IMR-90 (cell line): Measurements from ENCODE around the gene MS4A15. TPM values are rescaled to one million over a fixed set of nuclear protein-coding genes. Genes with fewer than 3 reads are reported as not detected.

Experiments
- ATAC-seq: fragments of 200-7000 bp; cut with Tn5 transposase; 2 replicates; pipeline ENCODE4 v1.9.1; 2020; ENCODE audit warnings: low read depth, mild to moderate bottlenecking, moderate library complexity
- BruUV-seq: library from RNA; stranded (reverse); fragments of 400-500 nt; replicated peaks from 2 replicates; lab custom pipeline; 2021; lab: Mats Ljungman, UMichigan
- CTCF ChIA-PET: fragments of 300-600 bp; formaldehyde crosslinking; extraction: SDS; loops from one replicate; lab custom pipeline; 2021; ENCODE audit warnings: antibody characterized with exemption; lab: Yijun Ruan, JAX
- POLR2A ChIA-PET: fragments of 300-600 bp; sonication (Branson Sonifier 250); formaldehyde crosslinking; loops from one replicate; lab custom pipeline; 2022; ENCODE audit warnings: antibody characterized with exemption; ENCODE audit not compliant: unreplicated experiment; lab: Charles Lee
- DNase-seq: peaks from one replicate; pipeline ENCODE4 v3.0.0; 2013
- H2AFZ ChIP-seq: replicated peaks from 2 replicates; pipeline ENCODE3; 2013; ENCODE audit warnings: low read length, mild to moderate bottlenecking; ENCODE audit not compliant: poor library complexity
- H2AK5ac ChIP-seq: 2 replicates; pipeline ENCODE4 v1.6.1; 2013; ENCODE audit warnings: low read depth, low read length, inconsistent platforms
- H2AK9ac ChIP-seq: replicated peaks from 2 replicates; pipeline ENCODE3; 2013; ENCODE audit warnings: mild to moderate bottlenecking, low read depth, low read length, moderate library complexity; ENCODE audit not compliant: poor library complexity
- H2BK120ac ChIP-seq: 2 replicates; pipeline ENCODE4 v1.6.1; 2013; ENCODE audit warnings: low read depth, low read length, inconsistent platforms
- H2BK15ac ChIP-seq: 3 replicates; pipeline ENCODE4 v1.6.1; 2013; ENCODE audit warnings: low read depth, low read length, inconsistent platforms
- H2BK20ac ChIP-seq: 2 replicates; pipeline ENCODE4 v1.6.1; 2013; ENCODE audit warnings: low read depth, mild to moderate bottlenecking, inconsistent platforms, low read length, moderate library complexity
- H2BK5ac ChIP-seq: 2 replicates; pipeline ENCODE4 v1.6.1; 2013; ENCODE audit warnings: mild to moderate bottlenecking, low read depth, low read length, inconsistent platforms; ENCODE audit not compliant: poor library complexity, severe bottlenecking
- H3K14ac ChIP-seq: replicated peaks from 2 replicates; pipeline ENCODE4 v1.6.1; 2013; ENCODE audit warnings: low read depth, low read length, inconsistent platforms
- H3K18ac ChIP-seq: 2 replicates; pipeline ENCODE4 v1.6.1; 2013; ENCODE audit warnings: low read depth, low read length, control low read depth
- H3K23ac ChIP-seq: 2 replicates; pipeline ENCODE4 v1.6.1; 2013; ENCODE audit warnings: low read depth, low read length, inconsistent platforms
- H3K27ac ChIP-seq: 2 replicates; pipeline ENCODE4 v1.5.1; 2013; ENCODE audit warnings: mild to moderate bottlenecking, control low read depth, low read length; ENCODE audit not compliant: insufficient read depth
- H3K27me3 ChIP-seq: 2 replicates; pipeline ENCODE4 v1.6.1; 2013; ENCODE audit warnings: low read length; ENCODE audit not compliant: control insufficient read depth, insufficient read depth
- H3K36me3 ChIP-seq: 2 replicates; pipeline ENCODE4 v1.6.1; 2013; ENCODE audit warnings: low read length, mixed read lengths; ENCODE audit not compliant: control insufficient read depth, insufficient read depth
- H3K4ac ChIP-seq: 2 replicates; pipeline ENCODE4 v1.6.1; 2013; ENCODE audit warnings: low read depth, low read length, inconsistent platforms
- H3K4me1 ChIP-seq: 2 replicates; pipeline ENCODE4 v1.6.1; 2013; ENCODE audit warnings: low read length, mixed read lengths; ENCODE audit not compliant: control insufficient read depth, insufficient read depth
- H3K4me2 ChIP-seq: 2 replicates; pipeline ENCODE4 v1.6.1; 2013; ENCODE audit warnings: low read depth, mild to moderate bottlenecking, control low read depth, low read length, moderate library complexity
- H3K4me3 ChIP-seq: 2 replicates; pipeline ENCODE4 v1.5.1; 2013; ENCODE audit warnings: low read depth, mild to moderate bottlenecking, control low read depth, low read length, moderate library complexity; ENCODE audit not compliant: insufficient read depth
- H3K56ac ChIP-seq: 2 replicates; pipeline ENCODE4 v1.6.1; 2013; ENCODE audit warnings: low read length, inconsistent platforms; ENCODE audit not compliant: insufficient read depth; ENCODE audit errors: extremely low read depth
- H3K79me1 ChIP-seq, 2 experiments: 2 replicates each; pipeline ENCODE4 v1.6.1; 2013; ENCODE audit warnings: low read length in 2 of 2, inconsistent platforms in 1 of 2, low read depth in 1 of 2
- H3K9ac ChIP-seq: 2 replicates; pipeline ENCODE4 v1.6.1; 2013; ENCODE audit warnings: low read depth, low read length, control low read depth
- H3K9me1 ChIP-seq: 2 replicates; pipeline ENCODE4 v1.6.1; 2013; ENCODE audit warnings: low read length, inconsistent platforms; ENCODE audit not compliant: insufficient read depth
- H3K9me3 ChIP-seq: 2 replicates; pipeline ENCODE4 v1.6.1; 2013; ENCODE audit warnings: low read length; ENCODE audit not compliant: control insufficient read depth, insufficient read depth
- H4K20me1 ChIP-seq: 2 replicates; pipeline ENCODE4 v1.6.1; 2013; ENCODE audit warnings: low read length, inconsistent platforms; ENCODE audit not compliant: insufficient read depth
- H4K5ac ChIP-seq: 2 replicates; pipeline ENCODE4 v1.6.1; 2013; ENCODE audit warnings: mild to moderate bottlenecking, low read depth, low read length, control low read depth
- H4K8ac ChIP-seq, 2 experiments: 2 replicates each; pipeline ENCODE4 v1.6.1; 2013; ENCODE audit warnings: low read depth in 2 of 2, low read length in 2 of 2, control low read depth in 1 of 2, inconsistent platforms in 1 of 2
- H4K91ac ChIP-seq: 2 replicates; pipeline ENCODE4 v1.6.1; 2013; ENCODE audit warnings: low read depth, low read length, inconsistent platforms; ENCODE audit not compliant: insufficient read depth
- BHLHE40 ChIP-seq: fragments of 150-350 bp; IDR thresholded peaks from 2 replicates; pipeline ENCODE4 v1.6.1; 2016; ENCODE audit warnings: mild to moderate bottlenecking, low read depth, low read length
- CEBPB ChIP-seq: IDR thresholded peaks from 2 replicates; pipeline ENCODE4 v1.6.1; 2012; ENCODE audit warnings: low read depth, low read length, improper control_type of control experiment
- CHD1 ChIP-seq: IDR thresholded peaks from 2 replicates; pipeline ENCODE4 v1.6.1; 2012; ENCODE audit warnings: low read depth, low read length, improper control_type of control experiment
- CTCF ChIP-seq: conservative IDR thresholded peaks from 2 replicates; pipeline ENCODE4 v1.5.1; 2012; ENCODE audit warnings: mild to moderate bottlenecking, low read depth, low read length, improper control_type of control experiment
- ELK1 ChIP-seq: fragments of 150-350 bp; IDR thresholded peaks from 2 replicates; pipeline ENCODE4 v1.6.1; 2016; ENCODE audit warnings: low read depth, mild to moderate bottlenecking, low read length, moderate library complexity, borderline replicate concordance
- FOS ChIP-seq: fragments of 150-350 bp; IDR thresholded peaks from 2 replicates; pipeline ENCODE4 v1.6.1; 2016; ENCODE audit warnings: low read depth, low read length
- MAFK ChIP-seq: IDR thresholded peaks from 2 replicates; pipeline ENCODE4 v1.6.1; 2012; ENCODE audit warnings: low read depth, low read length, improper control_type of control experiment
- MAZ ChIP-seq: IDR thresholded peaks from 2 replicates; pipeline ENCODE4 v1.6.1; 2012; ENCODE audit warnings: low read depth, mild to moderate bottlenecking, low read length, improper control_type of control experiment, moderate library complexity, borderline replicate concordance
- MXI1 ChIP-seq: IDR thresholded peaks from 2 replicates; pipeline ENCODE4 v1.6.1; 2012; ENCODE audit warnings: low read depth, mild to moderate bottlenecking, low read length, moderate library complexity, borderline replicate concordance
- NFE2L2 ChIP-seq: fragments of 150-350 bp; IDR thresholded peaks from 2 replicates; pipeline ENCODE4 v1.6.1; 2016; ENCODE audit warnings: low read depth, mild to moderate bottlenecking, low read length
- POLR2A ChIP-seq: IDR thresholded peaks from 2 replicates; pipeline ENCODE4 v1.6.1; 2012; ENCODE audit warnings: mild to moderate bottlenecking, low read depth, low read length
- RAD21 ChIP-seq: IDR thresholded peaks from 2 replicates; pipeline ENCODE4 v1.6.1; 2012; ENCODE audit warnings: low read length, improper control_type of control experiment
- RCOR1 ChIP-seq: IDR thresholded peaks from 2 replicates; pipeline ENCODE4 v1.6.1; 2012; ENCODE audit warnings: mild to moderate bottlenecking, low read length, improper control_type of control experiment; ENCODE audit not compliant: insufficient replicate concordance
- RFX5 ChIP-seq: IDR thresholded peaks from 2 replicates; pipeline ENCODE4 v1.8.0; 2012; ENCODE audit warnings: low read depth, mild to moderate bottlenecking, low read length, moderate library complexity
- SMC3 ChIP-seq: fragments of 150-350 bp; IDR thresholded peaks from 2 replicates; pipeline ENCODE4 v1.6.1; 2016; ENCODE audit warnings: low read depth, mild to moderate bottlenecking, antibody characterized with exemption, low read length, moderate library complexity
- USF2 ChIP-seq: fragments of 150-350 bp; IDR thresholded peaks from 2 replicates; pipeline ENCODE4 v1.6.1; 2017; ENCODE audit warnings: mild to moderate bottlenecking, antibody characterized with exemption, low read length, low read depth
- WGBS, 2 experiments: methylation state at CpG; one replicate each; pipeline versions ENCODE4 v1.1.5 to v1.1.7; 2013; ENCODE audit warnings: missing lambda C conversion rate in 2 of 2; ENCODE audit not compliant: insufficient read length in 1 of 2; ENCODE audit errors: extremely low coverage in 2 of 2; 5-methylcytosine and 5-hydroxymethylcytosine counted together
- dilution Hi-C: fragments of 300-500 bp; cut with HindIII; formaldehyde crosslinking; loops from one replicate; pipeline ENCODE4 v1.14.3; 2018; ENCODE audit warnings: low sequenced_read_pairs; ENCODE audit not compliant: unreplicated experiment
- in situ Hi-C: fragments of 300-500 bp; cut with MboI; formaldehyde crosslinking; loops from 3 replicates; pipeline ENCODE4 v1.14.3; 2019; ENCODE audit warnings: low sequenced_read_pairs, inconsistent platforms, mixed read lengths
- intact Hi-C: fragments of 100-400 bp; cut with micrococcal nuclease; formaldehyde crosslinking; loops from 2 replicates; pipeline ENCODE4 v1.10.0; 2022
- polyA plus RNA-seq, 3 experiments: library from polyadenylated mRNA; depleted of rRNA; stranded (reverse); fragments of >200 nt; gene quantifications; 2 replicates each; pipeline ENCODE4 v1.2.3, GENCODE V29; 2012; ENCODE audit warnings: low replicate concordance in 1 of 3
- total RNA-seq: library from RNA; depleted of rRNA; stranded (reverse); fragments of >200 nt; gene quantifications from 2 replicates; pipeline ENCODE4 v1.2.3, GENCODE V29; 2012

MS4A15 gene
- total and polyA plus RNA-seq, 2 of the 4 experiments (the other 2 are of a cell fraction), result not detected

DNA sequence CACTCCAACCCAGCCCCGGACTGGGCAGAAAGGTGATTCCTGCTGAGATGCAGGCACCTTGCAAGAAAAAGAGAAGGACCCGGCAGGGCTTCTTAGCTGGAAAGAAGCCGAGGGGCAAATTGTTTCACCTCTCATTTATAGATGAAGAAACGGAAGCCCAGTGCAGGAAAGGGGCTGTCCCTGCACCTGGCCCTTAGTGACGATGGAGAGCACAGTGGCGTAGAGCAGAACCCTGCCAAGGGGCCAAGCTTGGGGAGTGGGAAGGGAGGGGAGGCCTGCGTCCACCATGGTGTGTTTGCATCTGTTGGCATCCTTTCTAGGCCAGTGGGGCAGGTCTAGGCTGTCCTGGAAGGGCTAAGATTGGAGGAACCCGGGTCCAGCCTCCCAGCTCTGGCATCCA is 7.8 kb upstream of the MS4A15 start:
- no peaks in the 10 kb centered on the region for H4K20me1 ChIP-seq
- H2BK5ac ChIP-seq, result no peak overlapping the region
- H2BK20ac ChIP-seq, result no peak overlapping the region
- H3K79me1 ChIP-seq, result no peaks in the 10 kb centered on the region
- H3K9ac ChIP-seq, result no peak overlapping the region
- ATAC-seq, result no peak
- dilution Hi-C loops (no loop called here), intact Hi-C loops (no loop called here), in situ Hi-C loops (no loop called here)
- H3K18ac ChIP-seq, result no peak overlapping the region
- no peak overlapping the region for H4K8ac ChIP-seq
- TF ChIP-seq ELK1, result no peak
- TF ChIP-seq BHLHE40, result no peak
- no peak for TF ChIP-seq MAFK
- TF ChIP-seq CEBPB, result no peak
- TF ChIP-seq POLR2A, result no peak
- no peak for TF ChIP-seq NFE2L2
- TF ChIP-seq RCOR1, result no peak
- no peak for TF ChIP-seq CHD1
- no peak for TF ChIP-seq SMC3
- no peak for TF ChIP-seq FOS
- TF ChIP-seq MAZ, result no peak
- no peak for TF ChIP-seq MXI1
- TF ChIP-seq RAD21, result no peak
- no peak for TF ChIP-seq CTCF
- TF ChIP-seq RFX5, result no peak
- TF ChIP-seq USF2, result no peak
- no peaks in the 10 kb centered on the region for H3K9me1 ChIP-seq
- no TSS peak for BruUV-seq
- H2AK9ac ChIP-seq, result no peak overlapping the region
- no peak overlapping the region for H3K23ac ChIP-seq
- ChIA-PET CTCF (no interaction called here), POLR2A (no interaction called here)
- H3K36me3 ChIP-seq, result no peaks in the 10 kb centered on the region
- DNase-seq, result no peak
- H2AK5ac ChIP-seq, result no peak overlapping the region
- no peak overlapping the region for H2BK15ac ChIP-seq
- no peaks in the 10 kb centered on the region for H3K27me3 ChIP-seq
- no peak overlapping the region for H2AFZ ChIP-seq
- H3K4ac ChIP-seq, result no peak overlapping the region
- no peak overlapping the region for H3K27ac ChIP-seq
- no peaks in the 10 kb centered on the region for H3K4me1 ChIP-seq
- H3K14ac ChIP-seq, result no peak overlapping the region
- H3K56ac ChIP-seq, result no peak overlapping the region
- H3K9me3 ChIP-seq, result 0 out of 2 replicates have a peak, but pooled peaks cover 2% of the 10 kb centered on the region
- no peak overlapping the region for H4K5ac ChIP-seq
- H4K91ac ChIP-seq, result no peak overlapping the region
- H2BK120ac ChIP-seq, result no peak overlapping the region
- 20% methylated on average over 1 of the region's 8 CpGs; no CpG with 5 or more reads in 1 of the 2 experiments for WGBS, 2 experiments
- H3K4me3 ChIP-seq, result no peak overlapping the region
- no peak overlapping the region for H3K4me2 ChIP-seq
